Type B pancreatic cell (in vitro differentiated cells): Measurements from ENCODE around the gene RNF44. TPM values are rescaled to one million over a fixed set of nuclear protein-coding genes. Genes with fewer than 3 reads are reported as not detected.

ENCODE experiments used
- DNase-seq: peaks from one replicate; pipeline ENCODE4 v3.0.0; 2021; ENCODE audit warnings: mixed read lengths; ENCODE audit not compliant: unreplicated experiment; ENCODE audit errors: extremely low spot score
- H3K27ac Mint-ChIP-seq: 2 replicates; pipeline ENCODE4 v1.8.0; 2021; ENCODE audit warnings: mild to moderate bottlenecking, mixed read lengths
- H3K27me3 Mint-ChIP-seq: 2 replicates; pipeline ENCODE4 v1.8.0; 2021; ENCODE audit warnings: mixed read lengths
- H3K36me3 Mint-ChIP-seq: 2 replicates; pipeline ENCODE4 v1.8.0; 2021; ENCODE audit warnings: mixed read lengths
- H3K4me1 Mint-ChIP-seq: one replicate; pipeline ENCODE4 v1.8.0; 2021; ENCODE audit warnings: mixed read lengths; ENCODE audit not compliant: unreplicated experiment
- H3K4me3 Mint-ChIP-seq: 2 replicates; pipeline ENCODE4 v1.8.0; 2021; ENCODE audit warnings: mild to moderate bottlenecking, mixed read lengths
- H3K9me3 Mint-ChIP-seq: 2 replicates; pipeline ENCODE4 v1.8.0; 2021; ENCODE audit warnings: mixed read lengths
- total RNA-seq: library from RNA; stranded (reverse); gene quantifications from 2 replicates; pipeline ENCODE4 v1.2.1, GENCODE V29; 2021; ENCODE audit warnings: low replicate concordance
- TF ChIP-seq, protein P1 (sequence below): fragments of 200-600 bp; sonication (generic); conservative IDR thresholded peaks from 2 replicates; pipeline ENCODE4 v1.5.0; 2021; ENCODE audit warnings: antibody characterized with exemption, mild to moderate bottlenecking

Gene RNF44
- total RNA-seq, 1 donor from 2014 or later, result 103 TPM

DNA sequence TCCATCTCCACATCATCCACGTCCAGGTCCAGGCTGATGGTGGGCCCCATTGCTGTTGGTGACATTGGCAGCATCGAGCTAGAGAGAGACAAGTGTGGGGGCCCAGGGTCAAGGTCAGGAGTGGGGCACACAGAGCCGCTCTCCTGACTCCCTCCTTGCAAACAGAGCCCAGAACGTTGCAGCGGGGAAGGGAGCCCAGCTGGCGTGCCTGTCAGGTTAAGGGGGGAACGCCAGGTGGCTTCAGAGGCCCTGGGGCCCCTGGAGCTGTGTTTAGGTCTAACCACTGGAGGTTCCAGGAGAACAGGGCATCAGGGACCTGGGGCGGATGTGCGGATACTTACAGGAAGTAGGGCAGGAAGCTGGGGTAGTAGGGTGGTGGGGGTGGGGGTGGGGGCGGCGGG lies 7.5 kb downstream of the RNF44 start:
- Mint-ChIP-seq H3K27me3 (no peaks in the 10 kb centered on the region), H3K9me3 (no peaks in the 10 kb centered on the region), H3K36me3 (no peaks in the 10 kb centered on the region), H3K4me1 (peaks cover 14% of the 10 kb centered on the region), H3K4me3 (no peak overlapping the region), H3K27ac (no peak overlapping the region)
- no peak for DNase-seq
- TF ChIP-seq, protein P1, sequence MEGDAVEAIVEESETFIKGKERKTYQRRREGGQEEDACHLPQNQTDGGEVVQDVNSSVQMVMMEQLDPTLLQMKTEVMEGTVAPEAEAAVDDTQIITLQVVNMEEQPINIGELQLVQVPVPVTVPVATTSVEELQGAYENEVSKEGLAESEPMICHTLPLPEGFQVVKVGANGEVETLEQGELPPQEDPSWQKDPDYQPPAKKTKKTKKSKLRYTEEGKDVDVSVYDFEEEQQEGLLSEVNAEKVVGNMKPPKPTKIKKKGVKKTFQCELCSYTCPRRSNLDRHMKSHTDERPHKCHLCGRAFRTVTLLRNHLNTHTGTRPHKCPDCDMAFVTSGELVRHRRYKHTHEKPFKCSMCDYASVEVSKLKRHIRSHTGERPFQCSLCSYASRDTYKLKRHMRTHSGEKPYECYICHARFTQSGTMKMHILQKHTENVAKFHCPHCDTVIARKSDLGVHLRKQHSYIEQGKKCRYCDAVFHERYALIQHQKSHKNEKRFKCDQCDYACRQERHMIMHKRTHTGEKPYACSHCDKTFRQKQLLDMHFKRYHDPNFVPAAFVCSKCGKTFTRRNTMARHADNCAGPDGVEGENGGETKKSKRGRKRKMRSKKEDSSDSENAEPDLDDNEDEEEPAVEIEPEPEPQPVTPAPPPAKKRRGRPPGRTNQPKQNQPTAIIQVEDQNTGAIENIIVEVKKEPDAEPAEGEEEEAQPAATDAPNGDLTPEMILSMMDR, result no peak

DNA sequence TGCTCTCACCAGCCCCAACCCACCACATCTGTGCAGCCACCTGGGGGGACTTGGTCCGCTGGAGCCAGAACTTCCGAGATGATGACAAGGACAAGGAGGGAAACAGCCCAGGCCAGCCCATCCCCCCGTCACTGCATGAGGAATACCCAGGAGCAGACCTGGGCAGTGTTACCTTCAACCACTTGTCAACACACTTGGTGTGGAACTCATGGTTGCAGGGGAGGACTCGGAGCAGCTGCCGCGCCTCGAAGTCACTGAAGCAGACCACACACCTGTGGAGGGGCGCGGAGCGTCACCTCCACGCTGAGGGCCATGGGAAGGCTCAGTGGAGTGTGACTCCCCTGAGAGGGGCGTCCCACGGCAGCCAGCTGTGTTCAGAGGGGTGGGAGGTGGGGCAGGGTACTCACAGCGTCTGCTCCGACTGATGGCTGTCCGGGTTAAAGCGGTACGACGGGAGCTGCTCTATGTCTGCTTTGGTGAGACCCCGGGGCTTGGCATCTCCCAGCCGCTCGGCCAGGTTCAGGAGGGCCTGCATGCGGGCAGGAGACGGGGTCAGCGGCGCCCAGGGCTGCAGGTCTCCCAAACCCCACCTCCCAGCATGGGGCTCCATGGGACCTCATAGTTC lies 8.0 kb downstream of the RNF44 start:
- no peaks in the 10 kb centered on the region for H3K9me3 Mint-ChIP-seq
- no peak overlapping the region for H3K27ac Mint-ChIP-seq
- H3K4me1 Mint-ChIP-seq, result peaks cover 11% of the 10 kb centered on the region
- TF ChIP-seq, protein P1, result no peak
- DNase-seq, result no peak
- no peaks in the 10 kb centered on the region for H3K36me3 Mint-ChIP-seq
- no peaks in the 10 kb centered on the region for H3K27me3 Mint-ChIP-seq
- H3K4me3 Mint-ChIP-seq, result no peak overlapping the region

DNA sequence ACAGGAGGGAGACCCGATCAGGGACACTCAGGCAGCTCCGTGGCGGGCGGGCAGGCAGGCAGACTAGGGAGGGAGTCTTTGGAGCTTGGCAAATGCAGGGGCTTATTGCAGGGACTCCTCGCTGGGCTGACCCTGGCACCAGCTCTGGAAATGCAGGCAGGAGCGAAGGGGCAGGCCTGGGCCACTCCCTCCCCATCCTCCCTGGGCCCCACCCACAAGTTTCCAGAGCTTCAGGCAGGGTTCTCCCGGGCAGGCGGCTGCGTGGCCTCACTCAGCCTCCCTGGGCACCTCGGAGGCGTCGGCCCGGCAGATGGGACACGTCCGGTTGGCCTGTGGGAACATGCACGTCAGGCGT lies 8.5 kb downstream of the RNF44 start:
- Mint-ChIP-seq H3K4me3 (no peak overlapping the region), H3K27ac (no peak overlapping the region), H3K27me3 (no peaks in the 10 kb centered on the region), H3K9me3 (no peaks in the 10 kb centered on the region), H3K4me1 (peaks cover 6% of the 10 kb centered on the region), H3K36me3 (no peaks in the 10 kb centered on the region)
- TF ChIP-seq, protein P1, result no peak
- no peak for DNase-seq

DNA sequence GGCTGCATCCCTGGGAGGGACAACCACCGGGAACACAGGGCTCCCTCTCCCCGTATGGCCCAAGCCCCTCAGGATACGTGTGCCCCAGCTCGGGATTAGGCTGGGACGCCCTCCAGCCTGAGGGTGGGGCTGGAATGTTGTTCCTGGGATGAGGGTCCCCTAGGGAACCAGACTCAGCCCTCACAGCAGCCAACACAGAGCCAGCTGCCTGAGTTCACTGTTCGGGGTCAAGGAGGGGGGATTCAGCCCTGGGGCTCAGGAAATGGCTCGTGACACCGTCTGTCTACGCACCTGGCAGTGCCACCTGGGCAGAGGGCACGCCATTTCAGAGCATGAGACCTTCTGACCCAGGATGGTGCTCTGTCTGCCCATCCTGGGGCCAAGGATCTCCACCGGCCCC lies 8.9 kb downstream of the RNF44 start:
- Mint-ChIP-seq H3K36me3 (no peaks in the 10 kb centered on the region), H3K27me3 (no peaks in the 10 kb centered on the region), H3K4me3 (no peak overlapping the region), H3K27ac (no peak overlapping the region), H3K9me3 (no peaks in the 10 kb centered on the region), H3K4me1 (peaks cover 2% of the 10 kb centered on the region)
- TF ChIP-seq, protein P1, result no peak
- no peak for DNase-seq

DNA sequence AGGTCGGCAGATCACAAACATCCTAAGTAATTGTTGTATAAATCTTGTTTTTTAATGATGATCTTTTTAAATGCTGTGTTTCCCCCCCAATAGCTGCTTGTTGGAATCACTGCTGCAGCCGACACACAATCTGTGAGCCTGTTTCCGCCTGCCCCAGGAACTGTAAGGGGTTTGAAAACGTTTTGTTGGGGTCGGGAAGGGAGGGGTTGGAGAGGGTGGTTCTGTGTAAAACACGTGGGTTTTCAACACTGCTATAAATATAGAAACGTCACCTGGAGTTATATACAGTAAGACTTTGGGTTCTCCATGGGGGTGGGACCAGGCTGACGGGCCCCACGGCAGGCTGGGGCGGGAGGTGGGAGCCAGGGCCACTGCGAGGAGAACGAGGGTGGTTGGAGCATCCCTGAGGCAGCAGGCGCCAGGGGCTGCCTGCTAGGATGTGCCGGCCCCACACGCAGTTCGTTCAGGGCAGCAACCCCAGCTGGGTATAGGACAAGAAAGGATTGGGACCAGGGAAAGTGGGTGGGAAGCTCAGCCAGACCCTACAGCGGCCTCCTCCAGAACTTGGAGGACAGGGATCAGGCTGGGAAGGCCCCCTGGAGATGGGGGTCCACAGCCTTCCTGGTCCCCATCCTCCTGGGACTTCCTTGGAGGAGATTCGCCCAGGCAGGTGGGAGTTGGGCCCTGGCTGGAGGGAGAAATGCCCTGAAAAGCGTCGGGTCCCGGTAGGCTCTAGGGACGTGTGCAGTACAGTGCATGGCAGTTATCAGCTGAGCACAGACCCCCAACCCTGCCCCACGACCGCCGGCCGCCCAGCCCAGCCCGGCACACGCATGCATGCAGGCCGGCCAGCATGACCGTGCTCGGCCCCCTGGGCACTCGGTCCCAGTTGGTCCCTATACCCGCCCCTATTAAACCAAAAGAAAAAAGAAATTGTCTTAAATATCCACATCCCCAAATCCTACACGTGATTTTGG lies 9.7 kb downstream of the RNF44 start:
- TF ChIP-seq, protein P1, result no peak
- no peaks in the 10 kb centered on the region for H3K36me3 Mint-ChIP-seq
- DNase-seq, result no peak
- no peak overlapping the region for H3K4me3 Mint-ChIP-seq
- no peaks in the 10 kb centered on the region for H3K9me3 Mint-ChIP-seq
- H3K27ac Mint-ChIP-seq, result no peak overlapping the region
- no peaks in the 10 kb centered on the region for H3K4me1 Mint-ChIP-seq
- H3K27me3 Mint-ChIP-seq, result no peaks in the 10 kb centered on the region
